B cell (primary cell): ENCODE data around the gene EVI5L. TPM values are rescaled to one million over a fixed set of nuclear protein-coding genes. Genes with fewer than 3 reads are reported as not detected.

ENCODE experiments used
- ATAC-seq: fragments of 200-7000 bp; cut with Tn5 transposase; one replicate; pipeline ENCODE4 v1.10.0; 2021; ENCODE audit warnings: low read depth, mild to moderate bottlenecking, moderate number of reproducible peaks, moderate library complexity
- CTCF ChIA-PET: fragments of 350-600 bp; sonication (Branson Sonifier 250); formaldehyde crosslinking; loops from one replicate; lab custom pipeline; 2021; ENCODE audit warnings: antibody characterized with exemption, inconsistent platforms; lab: Charles Lee
- POLR2A ChIA-PET: fragments of 350-600 bp; sonication (Branson Sonifier 250); formaldehyde crosslinking; loops from one replicate; lab custom pipeline; 2021; ENCODE audit warnings: antibody characterized with exemption; lab: Charles Lee
- DNase-seq: peaks from one replicate; pipeline ENCODE4 v3.0.0; 2013
- H2AFZ ChIP-seq: 2 replicates; pipeline ENCODE4 v1.6.1; 2012; ENCODE audit warnings: mild to moderate bottlenecking, low read depth, low read length; ENCODE audit not compliant: insufficient read depth, poor library complexity, severe bottlenecking
- H3K27ac ChIP-seq, 2 donors: 1 replicate in 1 of 2; 2 replicates in 1 of 2; pipeline ENCODE4 v1.5.1; 2012 to 2013; ENCODE audit warnings: low read length in 2 of 2, mild to moderate bottlenecking in 2 of 2, moderate library complexity in 1 of 2
- H3K27me3 ChIP-seq, 4 experiments: fragments of 200-600 bp in 1 of 4; sonication (generic) in 1 of 4; replicated peaks in 1 of 4; 1 replicate in 2 of 4; 2 replicates in 2 of 4; pipeline versions ENCODE4 v1.6.1 to v1.7.0; 2013 to 2016; ENCODE audit warnings: low read length in 3 of 4, mild to moderate bottlenecking in 2 of 4, mixed read lengths in 1 of 4, moderate library complexity in 1 of 4; ENCODE audit not compliant: insufficient read depth in 4 of 4, control insufficient read depth in 3 of 4; ENCODE audit errors: control extremely low read depth in 1 of 4
- H3K36me3 ChIP-seq, 2 experiments: replicated peaks in 1 of 2; 1 replicate in 1 of 2; 2 replicates in 1 of 2; pipeline versions ENCODE4 v1.6.1 to v1.7.1; 2013; ENCODE audit warnings: low read length in 1 of 2; ENCODE audit not compliant: insufficient read depth in 2 of 2, control insufficient read depth in 1 of 2; ENCODE audit errors: control extremely low read depth in 1 of 2, extremely low read depth in 1 of 2
- H3K4me1 ChIP-seq, 2 donors: fragments of 200-600 bp in 1 of 2; sonication (generic) in 1 of 2; 1 replicate in 1 of 2; 2 replicates in 1 of 2; pipeline versions ENCODE4 v1.5.1 to v1.6.1; 2013 to 2017; ENCODE audit warnings: low read length in 2 of 2; ENCODE audit not compliant: control insufficient read depth in 2 of 2, insufficient read depth in 2 of 2
- H3K4me2 ChIP-seq: replicated peaks from 2 replicates; pipeline ENCODE3; 2012; ENCODE audit warnings: mild to moderate bottlenecking, low read depth, low read length; ENCODE audit not compliant: poor library complexity, severe bottlenecking
- H3K4me3 ChIP-seq, 5 experiments: fragments of 200-600 bp in 1 of 5; sonication (generic) in 1 of 5; 1 replicate in 3 of 5; 2 replicates in 2 of 5; pipeline versions ENCODE4 v1.5.1 to v1.7.0; 2011 to 2016; ENCODE audit warnings: low read length in 4 of 5, mild to moderate bottlenecking in 4 of 5, low read depth in 2 of 5, control low read depth in 1 of 5, moderate library complexity in 1 of 5; ENCODE audit not compliant: insufficient read depth in 1 of 5; ENCODE audit errors: control extremely low read depth in 1 of 5, extremely low read depth in 1 of 5
- H3K79me2 ChIP-seq: fragments of 200-600 bp; sonication (generic); one replicate; pipeline ENCODE4 v1.6.0; 2016; ENCODE audit warnings: low read length; ENCODE audit not compliant: control insufficient read depth, insufficient read depth
- H3K9ac ChIP-seq: fragments of 200-600 bp; sonication (generic); 2 replicates; pipeline ENCODE4 v1.6.1; 2017; ENCODE audit warnings: mild to moderate bottlenecking, low read length, moderate library complexity
- H3K9me3 ChIP-seq, 3 donors: one replicate each; pipeline versions ENCODE4 v1.6.1 to v1.7.1; 2013; ENCODE audit warnings: low read length in 2 of 3; ENCODE audit not compliant: control insufficient read depth in 2 of 3, insufficient read depth in 1 of 3; ENCODE audit errors: control extremely low read depth in 1 of 3
- H4K20me1 ChIP-seq: 2 replicates; pipeline ENCODE4 v1.6.0; 2012; ENCODE audit warnings: mild to moderate bottlenecking, low read length; ENCODE audit not compliant: insufficient read depth, control insufficient read depth, poor library complexity, severe bottlenecking
- H3K27ac Mint-ChIP-seq: one replicate; pipeline ENCODE4 v1.8.0; 2021; ENCODE audit warnings: mixed read lengths
- H3K27me3 Mint-ChIP-seq: one replicate; pipeline ENCODE4 v1.8.0; 2021; ENCODE audit warnings: mixed read lengths
- H3K4me1 Mint-ChIP-seq: one replicate; pipeline ENCODE4 v1.8.0; 2021; ENCODE audit warnings: mixed read lengths
- H3K4me3 Mint-ChIP-seq: one replicate; pipeline ENCODE4 v1.8.0; 2021; ENCODE audit warnings: mixed read lengths
- H3K9me3 Mint-ChIP-seq: one replicate; pipeline ENCODE4 v1.8.0; 2022; ENCODE audit warnings: mixed read lengths; ENCODE audit not compliant: insufficient read depth
- EZH2 ChIP-seq: IDR thresholded peaks from 2 replicates; pipeline ENCODE4 v1.6.1; 2012; ENCODE audit warnings: borderline replicate concordance, low read depth, mild to moderate bottlenecking, moderate library complexity, low read length; ENCODE audit not compliant: insufficient read depth, poor library complexity, severe bottlenecking
- WGBS: methylation state at CpG from one replicate; pipeline ENCODE4 v1.1.5; 2013; ENCODE audit warnings: missing lambda C conversion rate; ENCODE audit not compliant: insufficient coverage; 5-methylcytosine and 5-hydroxymethylcytosine counted together
- intact Hi-C: fragments of 100-400 bp; cut with micrococcal nuclease; formaldehyde crosslinking; loops from one replicate; pipeline ENCODE4 v1.10.0; 2022
- polyA plus RNA-seq: library from polyadenylated mRNA; depleted of rRNA; stranded (reverse); fragments of >200 nt; gene quantifications from 2 replicates; pipeline ENCODE4 v1.2.3, GENCODE V29; 2012
- total RNA-seq, 2 donors: library from RNA; stranded (reverse); fragments of 120-200 nt in 1 of 2; gene quantifications; 1 replicate in 1 of 2; 2 replicates in 1 of 2; pipeline versions ENCODE4 v1.2.3 to v1.2.4, GENCODE V29; 2013 to 2022
- TF ChIP-seq, protein P1 (sequence below): fragments of 200-600 bp; IDR thresholded peaks from one replicate; pipeline ENCODE4 v1.8.0; 2022; ENCODE audit warnings: antibody characterized with exemption, mild to moderate bottlenecking

The EVI5L gene
- total and polyA plus RNA-seq, 2 donors (not counting 1 experiment from before 2014, with no cell fraction given), result 7.9 to 11.8 TPM

DNA sequence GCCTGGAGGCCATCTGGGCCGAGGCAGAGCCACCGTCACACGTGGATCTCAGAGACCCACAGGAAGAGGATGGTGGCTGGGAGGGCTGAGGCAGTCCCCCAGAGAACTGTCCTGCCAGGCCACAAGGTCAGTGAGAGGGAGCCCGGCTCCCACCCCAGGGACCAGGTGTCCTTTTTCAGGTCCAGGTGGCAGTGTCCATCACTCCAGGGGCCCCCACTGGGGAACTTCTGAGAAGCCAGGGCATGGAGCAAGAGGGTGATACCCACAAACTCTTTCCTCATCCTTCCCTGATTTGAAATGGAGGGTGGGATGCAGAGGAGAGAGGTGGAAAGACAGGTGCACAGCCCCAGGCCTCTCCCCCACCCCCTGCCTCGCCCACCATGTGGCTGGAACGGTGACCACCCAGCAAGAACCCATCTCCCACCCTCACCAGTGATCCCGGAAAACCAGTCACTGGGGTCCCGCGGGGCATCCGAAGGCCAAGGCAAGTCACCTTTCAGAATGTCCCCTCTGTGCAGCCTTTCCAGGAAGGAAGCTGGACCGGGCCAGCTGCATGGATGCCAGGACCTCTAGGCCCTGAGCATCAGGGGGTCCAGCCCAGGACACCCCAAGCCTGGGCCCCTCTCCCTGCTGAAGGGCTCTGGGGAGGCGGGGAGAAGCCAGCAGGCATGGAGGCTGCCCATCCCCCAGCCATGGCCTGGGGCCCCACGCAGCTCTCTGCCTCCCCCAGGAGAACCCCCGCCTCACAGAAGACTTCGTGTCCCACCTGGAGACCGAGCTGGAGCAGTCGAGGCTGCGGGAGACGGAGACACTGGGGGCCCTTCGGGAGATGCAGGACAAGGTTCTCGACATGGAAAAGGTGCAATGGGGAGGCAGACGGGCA is 30.1 kb downstream of the EVI5L start:
- Histone ChIP-seq H3K79me2 (no peaks in the 10 kb centered on the region), H3K27me3 (peaks cover 0 to 88% (median 29%) of the 10 kb centered on the region in 4 experiments), H3K4me1 (peaks cover 21 to 26% of the 10 kb centered on the region in 2 donors), H2AFZ (no peak overlapping the region), H3K36me3 (peaks cover 0 to 3% of the 10 kb centered on the region in 2 experiments), H3K27ac (no peak overlapping the region), H3K4me2 (no peak overlapping the region), H3K4me3 (no peak overlapping the region), H3K9me3 (peaks cover 0 to 29% (median 0%) of the 10 kb centered on the region in 3 donors), H3K9ac (no peak overlapping the region), H4K20me1 (no peaks in the 10 kb centered on the region)
- Mint-ChIP-seq H3K4me1 (peaks cover 11% of the 10 kb centered on the region), H3K27ac (no peak overlapping the region), H3K27me3 (peaks cover 24% of the 10 kb centered on the region), H3K4me3 (peak overlapping the region; percentile 19), H3K9me3 (no peaks in the 10 kb centered on the region)
- intact Hi-C loops, result no loop called here
- ATAC-seq, result no peak
- CTCF ChIA-PET, result no interaction called here
- DNase-seq, result no peak
- TF ChIP-seq EZH2, result no peak
- TF ChIP-seq, protein P1, sequence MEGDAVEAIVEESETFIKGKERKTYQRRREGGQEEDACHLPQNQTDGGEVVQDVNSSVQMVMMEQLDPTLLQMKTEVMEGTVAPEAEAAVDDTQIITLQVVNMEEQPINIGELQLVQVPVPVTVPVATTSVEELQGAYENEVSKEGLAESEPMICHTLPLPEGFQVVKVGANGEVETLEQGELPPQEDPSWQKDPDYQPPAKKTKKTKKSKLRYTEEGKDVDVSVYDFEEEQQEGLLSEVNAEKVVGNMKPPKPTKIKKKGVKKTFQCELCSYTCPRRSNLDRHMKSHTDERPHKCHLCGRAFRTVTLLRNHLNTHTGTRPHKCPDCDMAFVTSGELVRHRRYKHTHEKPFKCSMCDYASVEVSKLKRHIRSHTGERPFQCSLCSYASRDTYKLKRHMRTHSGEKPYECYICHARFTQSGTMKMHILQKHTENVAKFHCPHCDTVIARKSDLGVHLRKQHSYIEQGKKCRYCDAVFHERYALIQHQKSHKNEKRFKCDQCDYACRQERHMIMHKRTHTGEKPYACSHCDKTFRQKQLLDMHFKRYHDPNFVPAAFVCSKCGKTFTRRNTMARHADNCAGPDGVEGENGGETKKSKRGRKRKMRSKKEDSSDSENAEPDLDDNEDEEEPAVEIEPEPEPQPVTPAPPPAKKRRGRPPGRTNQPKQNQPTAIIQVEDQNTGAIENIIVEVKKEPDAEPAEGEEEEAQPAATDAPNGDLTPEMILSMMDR, result no peak
- 89% methylated on average over 16 of the region's 22 CpGs for WGBS
- POLR2A ChIA-PET, result interaction anchor here (1.0 kb wide), 1 partner anchor 7 kb away, joined by 7 read pairs; no protein-coding TSS in a partner anchor
